ENCODE data around the gene NR1I3.

- no peak for TF ChIP-seq CTCF (IDR thresholded peaks at IDR 0.05; ENCODE audit: low read depth, low read length)
- no peak for TF ChIP-seq EZH2phosphoT487 (IDR thresholded peaks at IDR 0.05; ENCODE audit: low read depth)
These were observed 28.8 kb upstream of the NR1I3 start for GRCh38 chr1:161266836-161267235.

Measured in OCI-LY3 (cell line).